ENCODE data around the gene ACTG1.

DNA sequence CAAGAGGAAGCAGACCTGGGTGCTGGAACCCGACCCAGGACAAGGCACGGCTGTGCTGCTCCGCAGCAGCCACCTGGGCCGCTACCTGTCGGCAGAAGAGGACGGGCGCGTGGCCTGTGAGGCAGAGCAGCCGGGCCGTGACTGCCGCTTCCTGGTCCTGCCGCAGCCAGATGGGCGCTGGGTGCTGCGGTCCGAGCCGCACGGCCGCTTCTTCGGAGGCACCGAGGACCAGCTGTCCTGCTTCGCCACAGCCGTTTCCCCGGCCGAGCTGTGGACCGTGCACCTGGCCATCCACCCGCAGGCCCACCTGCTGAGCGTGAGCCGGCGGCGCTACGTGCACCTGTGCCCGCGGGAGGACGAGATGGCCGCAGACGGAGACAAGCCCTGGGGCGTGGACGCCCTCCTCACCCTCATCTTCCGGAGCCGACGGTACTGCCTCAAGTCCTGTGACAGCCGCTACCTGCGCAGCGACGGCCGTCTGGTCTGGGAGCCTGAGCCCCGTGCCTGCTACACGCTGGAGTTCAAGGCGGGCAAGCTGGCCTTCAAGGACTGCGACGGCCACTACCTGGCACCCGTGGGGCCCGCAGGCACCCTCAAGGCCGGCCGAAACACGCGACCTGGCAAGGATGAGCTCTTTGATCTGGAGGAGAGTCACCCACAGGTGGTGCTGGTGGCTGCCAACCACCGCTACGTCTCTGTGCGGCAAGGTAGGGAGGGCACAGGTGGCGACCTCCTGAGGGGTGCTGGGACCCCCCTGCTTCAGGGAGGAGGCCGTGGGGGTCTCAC lies 16.2 kb upstream of the ACTG1 start:
- TF ChIP-seq, protein P1, sequence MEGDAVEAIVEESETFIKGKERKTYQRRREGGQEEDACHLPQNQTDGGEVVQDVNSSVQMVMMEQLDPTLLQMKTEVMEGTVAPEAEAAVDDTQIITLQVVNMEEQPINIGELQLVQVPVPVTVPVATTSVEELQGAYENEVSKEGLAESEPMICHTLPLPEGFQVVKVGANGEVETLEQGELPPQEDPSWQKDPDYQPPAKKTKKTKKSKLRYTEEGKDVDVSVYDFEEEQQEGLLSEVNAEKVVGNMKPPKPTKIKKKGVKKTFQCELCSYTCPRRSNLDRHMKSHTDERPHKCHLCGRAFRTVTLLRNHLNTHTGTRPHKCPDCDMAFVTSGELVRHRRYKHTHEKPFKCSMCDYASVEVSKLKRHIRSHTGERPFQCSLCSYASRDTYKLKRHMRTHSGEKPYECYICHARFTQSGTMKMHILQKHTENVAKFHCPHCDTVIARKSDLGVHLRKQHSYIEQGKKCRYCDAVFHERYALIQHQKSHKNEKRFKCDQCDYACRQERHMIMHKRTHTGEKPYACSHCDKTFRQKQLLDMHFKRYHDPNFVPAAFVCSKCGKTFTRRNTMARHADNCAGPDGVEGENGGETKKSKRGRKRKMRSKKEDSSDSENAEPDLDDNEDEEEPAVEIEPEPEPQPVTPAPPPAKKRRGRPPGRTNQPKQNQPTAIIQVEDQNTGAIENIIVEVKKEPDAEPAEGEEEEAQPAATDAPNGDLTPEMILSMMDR (IDR thresholded peaks at IDR 0.05), result no peak
- TF ChIP-seq POLR2A (IDR thresholded peaks at IDR 0.05) (no peak), POLR2AphosphoS5 (IDR thresholded peaks at IDR 0.05) (no peak), EP300 (IDR thresholded peaks at IDR 0.05) (no peak)
